Hypothalamus (tissue), 51 donors: ENCODE results near the gene TMEM202.
"Not testable (repeated sequence)": the region's sequence is repeated elsewhere in the genome, so short reads cannot be mapped to it uniquely, and the experiment has no call there.

Source experiments
- DNase-seq, 51 donors: peaks; one replicate each; lab custom pipeline; 2025; lab: John Stamatoyannopoulos, UW

The TMEM202 gene

GRCh38 chr15:72398648-72399047 lies 543 bp downstream of the TMEM202 start:
- no peak for DNase-seq

DNA sequence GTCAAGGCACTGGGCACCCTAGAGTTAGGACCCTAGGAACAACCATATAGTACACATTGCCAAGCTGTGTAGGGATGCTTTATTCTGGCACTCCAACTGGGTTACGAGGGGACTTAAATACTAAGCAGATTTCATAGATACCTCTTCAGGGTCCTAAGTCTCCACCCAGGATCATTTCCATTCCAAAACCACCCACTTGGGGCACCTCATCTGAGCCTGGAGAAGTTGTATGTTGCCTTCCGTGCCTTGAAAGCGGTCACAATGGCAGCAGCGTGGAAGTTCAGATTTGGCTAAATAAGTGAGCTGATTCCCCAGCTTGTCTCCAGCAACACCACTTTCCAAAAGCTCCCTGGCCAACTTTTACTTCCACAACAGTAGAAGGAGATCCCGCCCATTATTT lies 4.6 kb downstream of the TMEM202 start:
- DNase-seq: no peak

DNA sequence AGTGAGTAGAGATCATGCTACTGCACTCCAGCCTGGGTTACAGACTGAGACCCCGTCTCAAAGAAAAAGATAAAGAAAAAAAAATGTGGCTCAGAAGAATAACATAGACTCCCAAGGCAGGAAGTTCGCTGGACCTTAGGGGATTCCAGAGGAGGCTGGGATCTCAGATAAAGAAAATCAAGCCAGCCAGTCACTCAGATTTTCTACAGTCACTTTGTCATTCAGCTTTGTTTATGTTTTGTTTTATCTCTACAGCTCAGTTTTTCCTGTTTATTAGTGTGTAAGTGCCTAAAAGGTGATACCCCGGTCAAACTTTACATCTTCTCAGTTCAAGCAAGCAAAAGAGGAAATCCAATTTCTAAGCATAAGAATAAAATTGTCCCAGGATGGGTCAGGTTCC lies 6.3 kb downstream of the TMEM202 start:
- no peak for DNase-seq

DNA sequence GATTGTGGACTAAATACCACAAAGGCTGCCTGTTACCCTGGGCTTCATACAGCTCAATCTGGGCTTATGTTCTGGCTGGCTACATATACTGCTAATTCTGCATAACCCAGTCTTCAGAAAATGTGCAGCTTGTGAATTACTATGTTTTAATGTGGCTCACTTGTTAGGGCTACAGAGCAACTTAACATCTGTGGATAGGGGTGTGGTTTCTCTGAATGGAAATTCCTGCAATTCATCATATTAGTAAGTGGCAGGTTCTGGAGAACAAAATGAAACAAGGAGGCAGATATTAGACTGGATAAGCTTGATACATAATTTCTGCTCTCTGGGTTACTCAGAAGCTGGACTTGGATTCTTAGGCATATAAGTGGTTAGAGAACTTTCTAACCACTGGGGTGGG lies 6.7 kb downstream of the TMEM202 start:
- no peak for DNase-seq

DNA sequence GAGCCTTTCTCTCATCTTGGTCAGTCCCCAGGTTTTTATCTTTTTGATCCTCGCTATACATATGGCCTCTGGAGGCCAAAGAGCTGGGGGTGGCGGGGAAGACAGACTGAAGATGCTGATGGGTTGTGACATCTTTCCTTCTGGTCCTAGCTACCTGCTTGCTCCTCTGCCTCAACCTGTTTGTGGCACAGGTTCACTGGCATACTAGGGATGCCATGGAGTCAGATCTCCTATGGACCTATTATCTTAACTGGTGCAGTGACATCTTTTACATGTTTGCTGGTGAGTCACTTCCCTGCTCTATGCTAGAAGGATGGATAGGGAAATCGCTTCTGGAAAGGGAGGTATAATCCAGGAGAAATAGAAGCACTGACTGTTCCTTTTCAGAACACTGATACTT lies 8.8 kb downstream of the TMEM202 start:
- DNase-seq: no peak

GRCh38 chr15:72411111-72411510 lies 13.0 kb downstream of the TMEM202 start:
- no peak for DNase-seq

DNA sequence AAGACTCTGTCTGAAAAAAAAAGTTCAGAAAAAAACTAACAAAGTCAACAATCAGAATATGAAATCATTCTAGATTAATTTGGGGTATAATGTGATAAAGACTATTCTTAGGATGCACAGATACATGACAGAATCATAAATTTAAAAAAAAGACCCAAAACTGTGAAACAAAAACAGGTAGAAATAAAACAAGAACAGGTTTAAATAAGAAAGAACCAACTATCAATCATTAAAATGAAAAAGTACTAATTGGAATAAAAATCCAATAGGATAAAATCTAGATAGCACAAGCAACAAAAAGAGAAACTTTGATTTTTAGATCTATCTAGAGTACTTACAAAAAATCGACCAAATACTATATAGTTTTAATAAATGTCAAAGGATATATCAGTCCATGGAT lies 13.4 kb downstream of the TMEM202 start:
- no peak for DNase-seq

DNA sequence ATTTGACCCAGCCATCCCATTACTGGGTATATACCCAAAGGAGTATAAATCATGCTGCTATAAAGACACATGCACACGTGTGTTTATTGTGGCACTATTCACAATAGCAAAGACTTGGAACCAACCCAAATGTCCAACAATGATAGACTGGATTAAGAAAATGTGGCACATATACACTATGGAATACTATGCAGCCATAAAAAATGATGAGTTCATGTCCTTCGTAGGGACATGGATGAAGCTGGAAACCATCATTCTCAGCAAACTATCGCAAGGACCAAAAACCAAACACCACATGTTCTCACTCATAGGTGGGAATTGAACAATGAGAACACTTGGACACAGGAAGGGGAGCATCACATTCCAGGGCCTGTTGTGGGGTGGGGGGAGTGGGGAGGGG lies 15.2 kb downstream of the TMEM202 start:
- DNase-seq: not testable (repeated sequence)

- no peak for DNase-seq
Observed at GRCh38 chr15:72415304-72415703, 17.2 kb downstream of the TMEM202 start.

GRCh38 chr15:72419768-72420167 lies 21.7 kb downstream of the TMEM202 start:
- not testable (repeated sequence) for DNase-seq

DNA sequence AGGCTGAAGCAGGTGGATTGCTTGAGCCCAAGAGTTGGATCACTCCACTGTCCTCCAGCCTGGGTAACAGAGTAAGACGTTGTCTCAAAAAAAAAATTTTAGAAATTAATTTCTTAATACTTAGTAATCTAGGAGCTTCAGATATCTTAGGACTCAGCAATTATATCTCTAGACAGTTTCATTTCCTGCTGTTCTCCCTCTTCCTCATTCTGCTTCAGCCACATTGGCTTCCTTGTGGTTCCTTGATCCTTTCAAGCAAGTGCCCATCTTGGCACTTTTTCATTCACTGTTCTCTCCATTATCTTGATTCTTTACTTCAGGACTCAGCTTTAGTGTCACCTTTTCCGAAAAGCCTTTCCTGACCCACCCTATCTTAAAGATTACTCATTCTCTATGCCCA lies 22.5 kb downstream of the TMEM202 start:
- no peak for DNase-seq

GRCh38 chr15:72421484-72421883 lies 23.4 kb downstream of the TMEM202 start:
- no peak for DNase-seq

GRCh38 chr15:72423256-72423655 lies 25.2 kb downstream of the TMEM202 start:
- no peak for DNase-seq

DNA sequence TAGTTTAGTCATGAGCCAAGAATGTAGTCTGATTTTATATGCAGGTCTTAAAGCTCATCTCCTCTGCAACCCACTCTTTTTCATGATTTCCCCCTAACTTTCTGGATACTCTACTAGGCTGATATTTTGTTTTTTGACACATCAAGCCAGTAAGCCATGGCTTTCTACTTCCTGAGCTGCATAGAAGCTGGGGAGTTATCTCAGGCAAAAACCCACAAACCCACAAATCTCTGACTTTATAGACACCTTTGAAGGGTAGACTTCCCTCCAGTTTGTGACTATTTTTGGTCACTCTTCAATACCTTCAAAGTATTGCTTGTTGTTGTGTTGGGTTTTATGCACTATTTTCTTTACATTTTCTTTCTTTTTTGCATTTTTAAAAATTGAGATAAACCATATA lies 28.6 kb downstream of the TMEM202 start:
- DNase-seq: no peak

DNA sequence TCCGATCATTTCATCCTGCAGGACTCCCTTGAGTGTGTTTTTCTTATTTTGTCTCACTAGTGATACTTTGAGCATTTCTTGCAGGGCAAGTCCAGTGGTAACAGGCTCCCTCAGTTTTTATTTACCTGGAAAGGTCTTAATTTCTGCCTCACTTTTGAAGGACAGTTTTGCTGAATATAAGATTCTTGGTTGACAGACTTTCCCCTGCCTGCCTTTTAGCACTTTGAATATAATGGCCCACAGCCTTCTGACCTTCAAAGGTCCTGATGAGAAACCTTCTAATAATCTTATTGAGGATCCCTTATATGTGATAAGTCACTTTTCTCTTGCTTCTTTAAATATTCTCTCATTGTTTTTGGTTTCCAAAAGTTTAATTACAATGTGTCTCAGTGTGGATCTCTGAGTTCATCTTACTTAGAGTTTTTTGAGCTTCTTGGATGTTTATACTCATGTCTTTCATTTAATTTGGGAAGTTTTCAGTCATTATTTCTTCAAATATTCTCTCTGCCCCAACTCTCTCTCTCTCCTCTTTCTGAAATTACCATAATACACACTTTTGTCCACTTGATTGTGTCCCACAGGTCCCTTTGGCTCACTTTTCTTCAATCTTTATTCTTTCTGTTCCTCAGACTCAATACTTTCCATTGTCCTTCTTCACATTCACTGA lies 39.7 kb downstream of the TMEM202 start:
- no peak for DNase-seq

DNA sequence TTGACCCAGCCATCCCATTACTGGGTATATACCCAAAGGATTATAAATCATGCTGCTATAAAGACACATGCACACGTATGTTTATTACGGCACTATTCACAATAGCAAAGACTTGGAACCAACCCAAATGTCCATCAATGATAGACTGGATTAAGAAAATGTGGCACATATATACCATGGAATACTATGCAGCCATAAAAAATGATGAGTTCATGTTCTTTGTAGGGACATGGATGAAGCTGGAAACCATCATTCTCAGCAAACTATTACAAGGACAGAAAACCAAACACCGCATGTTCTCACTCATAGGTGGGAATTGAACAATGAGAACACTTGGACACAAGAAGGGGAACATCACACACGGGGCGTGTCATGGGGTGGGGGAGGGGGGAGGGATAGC lies 44.7 kb downstream of the TMEM202 start:
- not testable (repeated sequence) for DNase-seq

- no peak for DNase-seq
Observed at GRCh38 chr15:72445426-72445825, 47.3 kb downstream of the TMEM202 start.

DNA sequence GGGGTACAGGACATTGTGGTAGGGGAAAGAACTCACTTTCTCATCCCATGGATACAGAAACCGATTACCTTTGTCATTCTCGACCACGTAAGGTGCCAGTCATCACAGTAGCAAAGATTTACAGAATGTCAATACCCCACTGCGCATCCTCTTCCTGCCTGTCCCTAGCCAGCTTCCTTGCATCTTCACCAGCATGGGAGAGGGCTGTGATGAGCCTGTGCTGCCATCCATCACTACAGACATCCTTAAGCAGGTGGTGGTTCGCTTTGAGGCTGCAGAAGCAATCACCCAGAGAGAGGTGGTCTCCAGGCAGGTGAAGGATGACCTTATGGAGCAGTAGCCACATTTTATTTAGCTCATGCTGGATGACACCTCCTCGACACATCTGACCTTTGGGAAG lies 52.7 kb downstream of the TMEM202 start:
- DNase-seq: no peak

GRCh38 chr15:72451224-72451623 lies 53.1 kb downstream of the TMEM202 start:
- no peak for DNase-seq

DNA sequence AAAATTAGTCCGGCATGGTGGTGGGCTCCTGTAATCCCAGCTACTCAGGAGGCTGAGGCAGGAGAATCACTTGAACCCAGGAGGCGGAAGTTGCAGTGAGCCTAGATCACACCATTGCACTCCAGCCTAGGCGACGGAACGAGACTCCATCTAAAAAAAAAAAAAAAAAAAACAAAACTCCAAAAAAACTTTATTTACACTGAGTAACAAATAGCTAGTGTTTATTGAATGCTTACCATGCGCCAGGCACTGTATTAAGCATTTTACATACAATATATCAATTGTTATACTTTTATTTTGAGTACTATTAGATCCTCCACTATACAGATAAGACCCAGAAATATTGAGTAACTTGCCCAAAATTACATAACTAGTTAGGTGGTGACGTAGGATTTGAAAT lies 58.6 kb downstream of the TMEM202 start:
- DNase-seq: no peak
